Activated effector memory CD4-positive, alpha-beta T cell treated with Interleukin-2 at 50 U/mL for 16 hours (primary cell): ENCODE data around the gene GPR6.

ENCODE experiments used
- DNase-seq: peaks from one replicate; pipeline ENCODE4 v3.0.0-alpha.2; 2020

GPR6 gene

GRCh38 chr6:109978174-109979032, at the start of gene GPR6:
TSS of gene GPR6 (plus strand) at chr6:109978311. CDS start at chr6:109979113, 802 bp downstream.
- DNase-seq: peak; percentile 3

GRCh38 chr6:109934293-109934692, 43.8 kb upstream of the GPR6 start:
- DNase-seq: no peak

DNA sequence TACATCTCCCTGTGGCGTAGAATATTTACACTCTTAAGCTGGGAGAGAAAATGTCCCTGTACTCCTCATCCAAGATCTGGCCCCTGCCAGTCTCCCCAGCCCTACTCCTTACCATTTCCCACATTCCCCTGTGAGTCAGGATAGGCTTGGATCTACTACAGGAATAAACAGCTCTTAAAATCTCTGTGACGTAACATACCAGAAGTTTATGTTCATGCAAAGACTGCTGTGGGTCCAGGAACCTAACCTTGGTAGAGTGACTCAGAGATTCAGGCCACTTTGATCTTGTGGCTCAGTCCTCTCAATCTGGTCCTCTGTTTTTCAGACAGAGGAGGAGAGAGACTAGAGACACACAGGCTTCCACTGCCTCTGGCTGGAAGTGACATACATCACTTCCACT, 38.5 kb upstream of the GPR6 start:
- no peak for DNase-seq

- DNase-seq: no peak
Observed at GRCh38 chr6:109944448-109944847, 33.7 kb upstream of the GPR6 start.

- DNase-seq: no peak
Observed at GRCh38 chr6:109945091-109945490, 33.0 kb upstream of the GPR6 start.

DNA sequence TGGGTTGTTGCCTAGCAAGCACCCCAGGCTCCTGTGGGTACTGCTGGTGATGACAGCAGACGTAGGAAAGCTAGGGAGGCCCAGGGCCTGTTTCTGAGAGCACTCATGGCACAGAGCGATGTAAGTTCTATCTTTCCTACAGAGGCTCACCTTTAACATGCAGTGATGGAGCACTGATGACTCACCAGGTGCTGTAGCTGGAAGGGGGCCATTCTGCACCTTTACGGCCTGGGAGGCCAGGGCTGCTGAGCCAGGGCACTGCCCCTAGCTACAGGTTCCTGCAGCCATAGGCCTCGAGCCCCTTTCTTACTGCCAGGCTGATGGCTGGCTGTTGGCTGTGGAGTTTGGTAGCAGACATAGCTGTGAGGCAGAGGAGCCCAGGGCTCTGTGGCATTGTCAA, 31.1 kb upstream of the GPR6 start:
- no peak for DNase-seq

DNA sequence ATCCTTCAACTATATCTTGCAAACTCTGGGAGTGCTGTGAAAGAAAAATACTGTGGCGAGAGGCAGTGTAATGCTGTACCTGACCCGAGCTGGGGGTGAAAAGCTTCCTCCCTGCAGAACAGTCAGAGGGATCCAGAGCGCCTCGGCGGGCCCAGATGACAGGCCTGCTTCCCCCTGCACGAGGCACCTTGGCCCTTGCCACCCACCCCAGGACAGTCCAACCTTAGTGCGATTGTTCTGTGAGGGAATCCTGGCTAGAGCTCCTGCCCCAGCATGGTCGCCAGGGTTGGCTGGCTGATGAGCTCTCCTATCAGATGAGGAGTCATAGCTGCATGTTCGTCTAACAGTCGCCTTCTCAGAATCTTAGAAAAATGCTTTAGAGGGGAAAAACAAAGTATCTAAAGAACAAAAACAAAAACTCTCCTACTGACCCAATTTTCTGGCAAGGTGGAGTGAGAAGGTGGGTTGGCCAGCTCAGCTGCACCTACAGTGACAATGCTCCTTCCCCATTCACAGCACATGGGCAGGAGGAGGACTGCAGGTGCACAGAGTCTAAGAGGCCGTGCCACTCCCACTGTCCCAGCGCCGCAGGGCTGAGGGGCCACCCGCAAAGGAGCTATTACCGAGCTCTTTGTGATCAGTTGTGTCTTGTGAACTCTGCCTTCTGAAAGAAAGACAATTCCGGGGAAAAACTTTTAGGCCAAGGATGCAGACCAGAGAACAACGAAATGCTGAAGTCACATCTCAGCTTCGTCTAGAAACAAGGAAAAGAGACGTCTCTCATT, 28.6 kb upstream of the GPR6 start:
- DNase-seq: no peak

- DNase-seq: no peak
Observed at GRCh38 chr6:109955491-109955890, 22.6 kb upstream of the GPR6 start.

- DNase-seq: no peak
Observed at GRCh38 chr6:109958626-109959025, 19.5 kb upstream of the GPR6 start.

- DNase-seq: no peak
Observed at GRCh38 chr6:109961611-109962041, 16.5 kb upstream of the GPR6 start.

DNA sequence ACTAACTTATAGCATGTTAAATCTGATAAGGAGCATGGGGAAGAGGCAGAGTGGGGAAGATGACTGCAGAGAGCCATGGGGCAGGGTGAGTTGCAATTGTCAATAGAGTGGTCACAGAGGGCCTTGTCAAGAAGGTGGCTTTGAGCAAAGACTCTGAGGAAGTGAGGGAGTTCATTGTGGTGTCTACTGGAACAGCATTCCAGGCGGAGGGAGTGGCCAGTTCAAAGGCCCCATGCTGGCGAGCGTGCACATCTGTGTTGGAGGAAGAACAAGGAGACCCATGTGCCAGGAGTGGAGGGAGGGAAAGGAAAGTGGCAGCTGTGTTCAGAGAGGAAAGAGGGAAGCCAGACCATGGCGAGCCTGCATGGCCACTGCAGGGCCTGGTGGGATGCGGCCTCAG, 15.8 kb upstream of the GPR6 start:
- no peak for DNase-seq

- DNase-seq: no peak
Observed at GRCh38 chr6:109963598-109964170, 14.4 kb upstream of the GPR6 start.

GRCh38 chr6:109964949-109965348, 13.2 kb upstream of the GPR6 start:
- no peak for DNase-seq

- DNase-seq: no peak
Observed at GRCh38 chr6:109966299-109966698, 11.8 kb upstream of the GPR6 start.

GRCh38 chr6:109977791-109978173, 329 bp upstream of the GPR6 start:
- no peak for DNase-seq

DNA sequence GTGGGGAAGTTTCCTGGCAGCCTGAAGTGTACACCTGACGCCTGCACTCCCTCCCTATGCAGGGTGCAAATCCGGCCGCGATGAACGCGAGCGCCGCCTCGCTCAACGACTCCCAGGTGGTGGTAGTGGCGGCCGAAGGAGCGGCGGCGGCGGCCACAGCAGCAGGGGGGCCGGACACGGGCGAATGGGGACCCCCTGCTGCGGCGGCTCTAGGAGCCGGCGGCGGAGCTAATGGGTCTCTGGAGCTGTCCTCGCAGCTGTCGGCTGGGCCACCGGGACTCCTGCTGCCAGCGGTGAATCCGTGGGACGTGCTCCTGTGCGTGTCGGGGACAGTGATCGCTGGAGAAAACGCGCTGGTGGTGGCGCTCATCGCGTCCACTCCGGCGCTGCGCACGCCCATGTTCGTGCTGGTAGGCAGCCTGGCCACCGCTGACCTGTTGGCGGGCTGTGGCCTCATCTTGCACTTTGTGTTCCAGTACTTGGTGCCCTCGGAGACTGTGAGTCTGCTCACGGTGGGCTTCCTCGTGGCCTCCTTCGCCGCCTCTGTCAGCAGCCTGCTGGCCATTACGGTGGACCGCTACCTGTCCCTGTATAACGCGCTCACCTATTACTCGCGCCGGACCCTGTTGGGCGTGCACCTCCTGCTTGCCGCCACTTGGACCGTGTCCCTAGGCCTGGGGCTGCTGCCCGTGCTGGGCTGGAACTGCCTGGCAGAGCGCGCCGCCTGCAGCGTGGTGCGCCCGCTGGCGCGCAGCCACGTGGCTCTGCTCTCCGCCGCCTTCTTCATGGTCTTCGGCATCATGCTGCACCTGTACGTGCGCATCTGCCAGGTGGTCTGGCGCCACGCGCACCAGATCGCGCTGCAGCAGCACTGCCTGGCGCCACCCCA, 1.2 kb downstream of the GPR6 start:
- no peak for DNase-seq

- no peak for DNase-seq
Observed at GRCh38 chr6:109984410-109984809, 6.3 kb downstream of the GPR6 start.

GRCh38 chr6:109987196-109987595, 9.1 kb downstream of the GPR6 start:
- no peak for DNase-seq

DNA sequence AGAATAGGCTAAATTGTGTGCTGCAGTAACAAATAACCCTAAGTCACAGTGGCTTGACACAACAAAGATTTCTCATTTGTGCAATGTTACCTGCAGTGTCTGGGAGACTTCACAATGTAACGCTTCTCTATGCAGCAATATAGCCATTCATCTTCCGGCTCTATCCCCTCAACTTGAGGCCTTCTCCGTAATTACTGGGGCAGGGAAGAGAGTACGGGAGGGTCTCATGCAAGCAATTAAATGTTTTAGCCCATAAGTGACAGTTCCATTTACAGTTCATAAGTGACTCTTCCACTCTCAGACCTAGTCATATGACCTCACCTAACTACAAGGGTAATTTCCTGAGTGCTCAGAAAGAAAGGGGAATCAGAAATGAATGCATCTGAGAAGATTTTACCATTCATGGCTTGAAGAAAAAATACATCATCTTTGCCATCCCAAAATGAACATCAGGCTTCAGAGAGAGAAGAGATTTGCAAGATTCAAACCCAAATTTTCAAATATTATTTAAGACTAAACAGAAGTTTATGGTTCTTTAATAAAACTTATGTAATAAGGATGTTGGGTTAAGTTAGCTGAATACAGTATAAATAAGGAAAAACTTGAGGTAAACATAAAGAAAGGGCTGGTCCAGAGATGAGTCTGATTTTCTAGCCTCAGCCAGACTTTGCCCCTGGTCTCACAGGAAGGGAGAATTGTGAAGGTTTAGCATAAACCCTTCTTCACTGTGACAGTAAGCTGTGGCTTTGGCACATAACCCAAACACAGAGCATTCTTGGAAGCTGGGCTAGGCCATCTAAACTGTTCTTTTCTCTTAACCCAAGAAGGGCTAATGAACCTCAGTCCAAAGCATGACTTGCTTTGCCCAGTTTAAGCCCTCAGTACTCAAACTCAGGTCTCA, 13.3 kb downstream of the GPR6 start:
- DNase-seq: no peak

DNA sequence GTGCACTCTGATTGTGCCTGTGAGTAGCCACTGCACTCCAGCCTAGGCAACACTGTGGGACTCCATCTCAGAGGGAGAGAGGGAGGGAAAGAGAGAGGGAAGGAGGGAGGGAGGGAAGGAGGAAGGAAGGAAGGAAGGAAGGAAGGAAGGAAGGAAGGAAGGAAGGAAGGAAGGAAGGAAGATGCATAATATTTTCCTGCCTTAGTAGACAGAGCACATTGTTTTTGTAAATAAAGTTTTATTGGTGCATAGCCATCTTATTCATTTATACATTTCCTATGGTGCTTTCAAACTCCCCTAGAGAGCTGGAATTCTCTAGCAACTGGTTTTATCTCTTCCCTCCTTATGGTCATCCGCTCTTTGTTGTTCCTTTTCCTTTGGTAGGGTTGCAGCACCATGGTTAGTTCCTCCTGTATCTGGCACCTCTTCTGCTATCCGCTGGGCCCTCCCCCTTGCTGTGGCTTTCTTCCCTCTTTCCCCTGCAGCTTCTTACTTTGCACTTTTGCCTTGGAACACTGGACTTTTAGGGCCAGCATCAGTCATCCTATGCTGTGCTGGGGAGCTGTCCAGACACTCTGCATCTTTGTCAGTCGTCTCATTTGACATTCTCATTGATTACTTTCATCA, 20.2 kb downstream of the GPR6 start:
- no peak for DNase-seq

DNA sequence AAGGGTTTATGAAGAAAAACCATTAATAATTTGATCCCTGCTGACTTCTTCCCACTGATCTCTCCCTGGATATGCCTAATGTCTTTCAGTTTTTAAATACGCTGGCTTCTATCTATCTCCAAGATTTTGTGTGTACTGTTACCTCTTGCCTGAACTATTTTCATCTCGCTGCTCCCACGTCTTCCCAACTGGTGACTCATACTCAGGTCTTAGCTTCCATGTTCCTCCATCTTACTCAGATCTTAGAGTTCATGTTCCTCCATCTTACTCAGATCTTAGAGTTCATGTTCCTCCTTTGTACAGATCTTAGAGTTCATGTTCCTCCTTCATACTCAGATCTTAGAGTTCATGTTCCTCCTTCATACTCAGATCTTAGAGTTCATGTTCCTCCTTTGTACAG, 21.6 kb downstream of the GPR6 start:
- no peak for DNase-seq
